ENCODE data around the gene PRKCA.
A peak's percentile ranks its signal among the peaks of the same experiment; 100 is the strongest.
"Not testable (repeated sequence)": the region's sequence is repeated elsewhere in the genome, so short reads cannot be mapped to it uniquely, and the experiment has no call there.

Gene PRKCA

GRCh38 chr17:66292353-66292752 lies 10.1 kb upstream of the PRKCA start:
- DNase-seq: no peak

- DNase-seq: no peak
Observed at GRCh38 chr17:66296289-66296725, 6.1 kb upstream of the PRKCA start.

GRCh38 chr17:66297443-66297842 lies 5.0 kb upstream of the PRKCA start:
- DNase-seq: not testable (repeated sequence)

GRCh38 chr17:66299711-66300110 lies 2.7 kb upstream of the PRKCA start:
- no peak for DNase-seq

DNA sequence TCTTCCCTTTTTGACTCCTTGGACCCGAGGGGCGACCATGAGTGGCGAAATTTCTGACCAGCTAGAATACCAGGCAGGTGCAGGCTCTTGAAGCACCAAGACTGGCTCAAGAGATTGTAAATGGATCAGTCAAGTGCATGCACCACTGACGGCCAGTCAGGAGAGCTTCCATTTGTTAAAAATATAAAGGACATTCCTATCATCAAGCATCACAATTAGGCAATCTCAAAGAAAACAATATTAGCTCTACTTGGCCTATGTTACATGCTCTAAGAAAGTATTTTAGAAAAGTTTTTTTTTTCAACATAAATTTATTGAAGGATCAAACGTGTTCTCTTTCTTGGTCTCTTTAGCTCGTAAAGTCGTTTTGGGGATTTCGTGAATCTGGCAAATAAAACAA lies 1.5 kb upstream of the PRKCA start:
- DNase-seq: no peak

DNA sequence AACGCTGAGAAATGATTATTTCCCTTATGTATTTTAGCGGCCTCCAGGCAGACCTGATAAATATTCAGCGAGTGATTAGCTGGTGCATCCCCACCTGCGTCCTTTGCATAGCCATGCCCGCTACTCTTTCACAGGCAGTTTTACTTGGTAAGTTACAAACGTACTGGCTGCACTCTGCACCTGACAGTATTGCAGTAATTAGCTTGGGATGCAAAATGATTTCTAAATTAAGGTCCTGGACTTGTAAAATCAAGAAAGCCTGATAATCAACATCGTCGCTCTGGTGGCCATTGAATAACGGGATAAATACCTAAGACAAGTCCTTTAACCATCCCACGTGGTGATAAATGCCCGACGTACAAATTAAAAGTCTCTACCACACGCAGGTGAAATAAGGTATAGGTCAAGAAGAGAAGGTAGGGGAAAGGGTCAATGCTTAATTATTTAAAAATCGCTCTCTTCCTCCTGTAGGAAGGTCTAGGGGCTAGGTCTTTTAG lies 998 bp upstream of the PRKCA start:
- no peak for DNase-seq

DNA sequence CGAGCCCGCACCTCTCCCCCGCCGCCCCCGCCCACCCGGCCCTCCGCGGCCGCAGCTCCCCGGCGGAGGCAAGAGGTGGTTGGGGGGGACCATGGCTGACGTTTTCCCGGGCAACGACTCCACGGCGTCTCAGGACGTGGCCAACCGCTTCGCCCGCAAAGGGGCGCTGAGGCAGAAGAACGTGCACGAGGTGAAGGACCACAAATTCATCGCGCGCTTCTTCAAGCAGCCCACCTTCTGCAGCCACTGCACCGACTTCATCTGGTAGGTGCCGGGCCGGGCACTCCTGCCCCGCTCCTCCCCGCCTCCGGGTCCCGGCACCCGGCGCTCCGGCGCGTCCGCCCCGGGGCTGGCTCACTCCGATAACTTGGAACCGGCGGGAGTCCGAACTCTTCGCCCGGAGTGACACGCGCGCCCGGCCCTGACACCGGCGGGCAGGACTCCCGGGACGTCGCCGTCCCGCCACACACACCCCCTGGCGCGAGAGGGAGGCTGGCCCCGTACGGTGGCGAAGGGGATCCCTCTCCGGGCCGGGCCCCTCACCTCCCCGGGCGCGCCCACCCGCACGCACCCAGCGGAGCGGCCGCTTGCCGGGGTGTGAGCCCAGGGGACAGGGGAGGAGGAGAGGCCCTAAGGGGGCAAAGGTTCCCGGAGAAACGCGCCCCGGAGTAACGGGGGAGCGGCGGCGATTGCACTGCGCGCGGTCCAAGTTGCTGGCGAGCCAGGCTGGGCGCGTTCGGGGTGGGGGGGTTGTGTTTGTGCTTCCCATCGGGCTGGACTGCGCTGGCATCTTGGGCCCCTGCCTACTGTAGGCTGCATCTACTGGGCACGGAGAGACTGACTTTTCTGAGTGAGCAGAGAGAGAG lies 581 bp downstream of the PRKCA start:
- peak; percentile 18 to 33 for DNase-seq

DNA sequence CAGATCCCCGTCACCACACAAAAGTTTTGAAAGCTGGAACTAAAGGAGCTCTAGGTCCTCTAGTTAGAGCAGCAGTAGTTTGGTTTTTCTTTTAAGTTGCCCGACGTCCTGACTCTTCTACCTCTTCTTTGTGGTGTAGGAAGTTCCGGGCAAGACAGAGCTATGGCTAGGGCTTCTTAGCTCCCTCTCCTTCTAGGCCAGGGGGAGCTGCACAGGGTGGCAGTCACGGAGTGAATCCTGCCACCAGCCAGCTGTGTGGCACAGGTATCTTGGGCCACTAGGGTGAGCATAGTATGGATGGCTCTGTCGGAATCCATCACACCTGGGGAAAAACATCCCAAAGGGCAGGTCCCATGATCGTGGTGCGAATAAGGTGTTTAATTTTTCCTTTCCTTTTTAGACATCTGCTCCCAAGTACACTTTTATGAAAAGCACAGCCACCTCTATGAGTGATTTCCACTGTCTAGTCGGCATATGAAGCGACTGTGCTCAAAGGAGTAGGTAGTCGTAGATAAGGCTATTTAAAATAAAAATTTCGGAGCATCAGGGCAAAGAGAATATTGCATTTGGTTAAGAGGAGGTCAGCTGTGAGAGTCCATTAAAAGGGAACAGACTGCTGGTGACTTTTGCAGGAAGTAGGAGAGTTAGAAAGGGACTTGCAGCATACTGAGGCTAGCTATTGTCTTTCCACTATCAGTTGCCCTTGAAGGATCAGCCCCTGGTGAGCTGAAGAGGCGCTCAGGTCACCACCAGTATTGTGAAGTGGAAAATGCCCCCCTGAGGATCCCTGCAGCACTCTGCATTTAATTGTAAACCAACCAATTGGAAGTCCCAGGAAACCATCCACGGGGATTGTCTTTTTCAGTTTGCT lies 2.1 kb downstream of the PRKCA start:
- DNase-seq: peak; percentile 13 to 20

DNA sequence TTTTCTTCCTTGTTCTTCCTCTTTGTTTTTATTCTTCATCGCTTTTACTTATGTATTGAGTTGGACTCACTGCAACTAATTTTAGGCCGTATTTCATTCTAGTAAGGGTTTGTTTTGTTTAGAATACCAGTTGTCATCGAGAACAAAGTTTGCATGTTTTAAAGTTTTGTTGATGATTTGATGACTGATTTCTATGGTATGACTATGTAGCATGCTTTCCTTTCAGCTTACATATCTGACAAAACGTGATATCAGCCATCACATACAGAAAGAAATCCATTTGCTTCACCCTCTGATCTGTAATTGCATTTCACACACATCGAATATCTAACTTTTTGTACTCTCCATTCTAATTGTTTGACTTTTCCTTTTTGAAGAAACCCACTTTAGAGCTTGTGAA lies 4.0 kb downstream of the PRKCA start:
- no peak for DNase-seq

DNA sequence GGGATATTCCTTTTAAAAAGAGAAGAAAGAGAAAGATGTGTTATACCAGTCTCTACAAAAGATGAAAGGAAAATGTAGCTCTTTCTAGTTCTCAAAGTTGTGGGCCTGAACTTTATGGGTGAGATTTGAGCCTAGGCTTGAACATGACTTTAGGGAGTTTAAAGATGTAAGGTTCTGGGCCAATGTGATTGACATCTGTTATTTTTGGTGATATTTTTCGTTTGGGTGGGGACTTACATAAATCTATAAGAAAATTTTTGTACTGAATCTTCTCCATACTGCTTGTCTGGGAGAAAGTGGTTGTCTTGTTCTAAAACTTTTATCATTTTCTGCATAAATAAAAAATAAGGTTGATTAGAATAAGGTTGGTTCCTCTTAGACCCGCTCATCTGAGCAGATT lies 4.8 kb downstream of the PRKCA start:
- no peak for DNase-seq

DNA sequence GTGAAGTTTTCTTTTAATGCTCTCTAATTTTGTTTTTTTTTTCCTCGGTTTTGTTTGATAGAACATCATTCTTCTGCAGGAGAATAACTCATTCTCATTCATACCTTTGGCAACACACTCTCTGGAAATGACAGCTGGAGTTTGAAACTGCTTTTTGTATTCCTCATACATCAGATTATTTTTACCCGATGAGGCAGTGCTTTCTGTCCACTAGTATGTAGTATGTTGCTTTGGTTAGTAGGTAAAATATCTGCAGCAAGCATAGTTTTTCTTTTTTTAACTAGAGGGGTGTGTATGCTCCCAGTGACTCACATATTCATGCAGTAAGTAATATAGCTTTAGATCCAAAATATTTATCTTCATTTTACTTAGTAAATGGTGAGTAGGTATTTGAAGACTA lies 6.4 kb downstream of the PRKCA start:
- no peak for DNase-seq

DNA sequence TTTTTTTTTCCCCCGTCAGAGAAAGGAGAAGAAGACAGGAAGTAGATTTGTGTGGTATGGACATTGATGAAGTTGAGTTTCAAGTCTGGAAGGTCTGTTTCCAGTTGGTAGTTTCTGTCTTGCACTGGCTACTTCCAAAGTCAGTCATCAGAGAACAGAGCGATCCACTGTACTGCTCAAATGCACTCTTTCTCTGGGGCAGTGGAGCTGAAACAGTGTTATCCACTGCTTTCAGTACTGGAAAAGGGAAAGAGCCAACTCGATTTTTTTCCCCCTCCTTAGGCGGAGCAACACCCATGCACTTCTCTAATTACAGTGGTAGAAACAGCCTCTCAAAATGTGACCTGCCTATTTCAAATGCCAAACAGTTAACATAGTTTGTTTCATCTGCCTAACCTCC lies 7.4 kb downstream of the PRKCA start:
- no peak for DNase-seq

DNA sequence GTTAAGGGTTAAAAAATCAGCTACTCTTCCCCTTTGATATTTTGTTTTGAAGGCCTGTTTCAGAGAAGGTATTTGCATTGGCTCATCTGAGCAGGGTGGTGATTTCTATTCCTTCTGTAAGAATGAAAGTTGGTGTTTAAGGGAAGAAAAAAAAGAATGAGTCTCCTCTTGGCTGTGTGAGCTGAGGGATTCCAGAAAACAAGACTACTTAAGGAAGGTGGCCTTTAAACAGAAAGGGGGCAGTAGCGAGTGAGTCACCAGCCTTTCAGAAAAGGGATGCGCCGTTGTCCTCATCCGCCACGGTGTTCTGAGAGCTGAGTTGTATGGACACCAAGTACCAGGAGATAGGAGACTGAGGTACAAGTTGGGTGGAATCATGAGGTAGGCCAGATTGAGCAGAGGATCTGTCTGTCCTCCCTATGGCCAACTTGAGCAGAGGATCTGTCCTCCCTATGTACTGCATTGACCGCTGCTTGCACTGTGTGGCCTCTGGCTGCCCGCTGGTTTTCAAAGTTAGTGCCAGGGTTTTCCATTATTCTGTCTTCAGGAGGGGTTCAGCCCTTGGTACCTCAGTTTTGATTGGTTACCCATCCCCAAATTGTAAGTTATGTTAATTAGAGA lies 8.2 kb downstream of the PRKCA start:
- DNase-seq: no peak

DNA sequence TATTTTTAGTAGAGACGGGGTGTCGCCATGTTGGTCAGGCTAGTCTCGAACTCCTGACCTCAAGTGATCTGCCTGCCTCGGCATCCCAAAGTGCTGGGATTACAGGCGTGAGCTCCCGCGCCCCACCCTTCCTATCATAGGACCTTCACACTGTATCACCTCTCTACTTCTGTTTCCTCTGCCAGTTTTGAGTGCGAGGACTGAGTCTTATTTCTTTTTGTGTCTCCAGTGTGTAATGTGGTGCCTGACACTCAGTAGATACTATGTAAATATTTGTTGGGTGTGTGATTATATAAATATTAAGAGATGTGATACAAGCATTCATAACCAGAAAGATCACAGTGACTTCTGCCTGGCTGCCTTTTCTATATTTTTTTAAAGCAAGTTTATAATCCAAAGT lies 10.5 kb downstream of the PRKCA start:
- no peak for DNase-seq

DNA sequence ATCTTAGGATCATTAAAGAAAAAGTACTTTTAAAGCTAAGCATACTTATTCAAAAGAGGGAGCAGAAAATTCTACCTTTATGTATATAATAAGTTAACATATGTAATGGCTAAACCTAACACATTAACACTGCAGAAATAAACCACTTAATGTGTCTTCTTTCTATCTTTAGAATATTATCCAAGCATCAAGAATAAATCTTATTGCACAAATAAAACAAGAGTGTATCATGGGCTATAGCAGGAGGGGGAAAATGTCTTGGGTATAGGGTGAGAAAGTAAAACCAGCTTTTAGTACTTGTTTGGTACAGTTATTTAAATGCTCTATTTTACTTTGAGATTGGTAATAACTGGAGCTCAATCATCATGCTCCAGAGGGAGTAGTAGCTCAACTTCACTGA lies 10.9 kb downstream of the PRKCA start:
- no peak for DNase-seq

GRCh38 chr17:66313995-66314659 lies 11.7 kb downstream of the PRKCA start:
- DNase-seq: peak; percentile 16 to 22

- no peak for DNase-seq
Observed at GRCh38 chr17:66317629-66318028, 15.2 kb downstream of the PRKCA start.

DNA sequence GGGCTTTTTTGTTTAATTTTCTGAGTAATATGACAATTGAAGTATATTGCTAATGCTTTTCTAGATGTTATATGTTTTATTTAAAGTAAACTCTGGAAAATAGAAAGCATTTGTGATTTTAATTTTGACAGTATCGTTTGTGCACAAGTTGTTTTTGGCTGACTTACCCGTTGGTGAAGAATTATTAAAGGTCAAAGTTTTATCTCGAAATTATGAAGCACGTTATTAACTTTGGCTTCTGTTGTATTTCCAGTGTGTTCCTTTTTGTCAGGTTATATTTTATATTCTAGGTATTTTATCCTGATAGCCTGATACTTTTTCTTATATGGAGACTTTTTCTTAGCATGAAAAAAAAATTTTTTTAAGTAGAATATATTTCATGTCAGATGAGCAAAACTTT lies 16.8 kb downstream of the PRKCA start:
- no peak for DNase-seq

DNA sequence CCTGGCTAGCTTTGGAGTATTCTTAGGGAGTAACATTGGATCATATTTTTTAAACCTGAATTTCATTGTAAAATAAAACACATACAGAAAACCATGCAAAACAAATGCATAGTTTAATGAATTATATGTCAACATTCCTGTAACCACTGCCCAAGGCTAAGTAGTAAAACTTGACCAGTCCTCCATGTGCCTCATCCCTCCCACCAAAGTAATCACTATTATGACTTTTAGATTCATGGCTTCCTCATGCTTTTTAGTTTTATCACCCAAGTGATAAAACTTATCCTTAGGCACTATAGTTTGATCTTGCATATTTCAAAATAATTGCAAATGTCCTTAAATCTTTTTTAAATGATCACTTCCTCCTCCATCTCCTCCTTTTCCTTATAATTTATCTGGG lies 20.4 kb downstream of the PRKCA start:
- DNase-seq: no peak

- not testable (repeated sequence) for DNase-seq
Observed at GRCh38 chr17:66324381-66325004, 22.1 kb downstream of the PRKCA start.

DNA sequence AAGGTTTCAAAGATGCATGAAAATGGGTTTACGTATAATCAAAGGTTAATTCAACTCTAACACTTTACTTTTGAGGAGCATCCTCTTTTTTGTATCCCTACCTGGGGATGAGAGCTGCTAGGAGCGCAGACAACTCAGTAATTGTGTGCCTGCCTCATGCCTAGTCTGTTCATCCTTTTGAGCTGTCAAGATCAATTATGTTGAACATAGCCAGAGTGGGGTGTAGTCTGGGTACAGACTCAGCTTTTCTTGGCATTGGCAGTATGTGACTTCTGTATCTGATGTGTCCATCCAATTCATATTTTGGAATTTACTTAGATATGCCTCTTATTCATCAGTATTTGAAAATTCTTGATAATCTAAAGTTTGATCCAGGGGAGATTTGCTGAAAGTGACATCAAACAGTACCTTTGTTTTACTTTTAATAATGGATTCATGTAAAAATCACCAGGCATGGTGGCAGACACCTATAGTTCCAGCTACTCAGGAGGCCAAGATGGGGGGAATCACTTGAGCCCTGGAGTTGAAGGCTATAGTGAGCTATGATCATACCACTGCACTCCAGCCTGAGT lies 24.1 kb downstream of the PRKCA start:
- no peak for DNase-seq

DNA sequence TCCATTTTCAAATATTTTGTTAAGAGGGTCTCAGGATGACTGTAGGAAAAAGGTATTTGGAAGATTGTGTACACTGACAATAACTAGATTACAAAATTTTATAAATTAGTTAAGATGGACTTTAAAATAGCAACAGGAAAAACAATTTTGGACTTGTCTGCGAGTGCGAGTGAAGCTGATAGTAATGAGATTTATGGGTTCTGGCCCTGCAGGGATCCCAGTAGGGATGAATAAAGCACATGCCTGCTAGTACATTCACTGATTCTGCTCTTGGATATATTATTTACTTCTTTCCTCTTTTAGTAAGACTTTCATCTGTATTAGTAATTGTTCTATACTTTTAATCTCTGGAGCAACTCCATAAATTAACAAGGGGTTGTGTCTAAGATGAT lies 28.2 kb downstream of the PRKCA start:
- no peak for DNase-seq
